HT-29 (cell line): ENCODE results near the gene CALM3. TPM values are rescaled to one million over a fixed set of nuclear protein-coding genes. Genes with fewer than 3 reads are reported as not detected.

ENCODE experiments used
- DNase-seq: peaks from one replicate; pipeline ENCODE4 v3.0.0-alpha.2; 2015; ENCODE audit warnings: low spot score
- total RNA-seq: library from RNA; depleted of rRNA; stranded (reverse); fragments of >200 nt; shearing (Covaris generic); gene quantifications from 2 replicates; pipeline ENCODE4 v1.2.3, GENCODE V29; 2014

Gene CALM3
- total RNA-seq, 1 experiment from 2014 or later = 264 TPM

DNA sequence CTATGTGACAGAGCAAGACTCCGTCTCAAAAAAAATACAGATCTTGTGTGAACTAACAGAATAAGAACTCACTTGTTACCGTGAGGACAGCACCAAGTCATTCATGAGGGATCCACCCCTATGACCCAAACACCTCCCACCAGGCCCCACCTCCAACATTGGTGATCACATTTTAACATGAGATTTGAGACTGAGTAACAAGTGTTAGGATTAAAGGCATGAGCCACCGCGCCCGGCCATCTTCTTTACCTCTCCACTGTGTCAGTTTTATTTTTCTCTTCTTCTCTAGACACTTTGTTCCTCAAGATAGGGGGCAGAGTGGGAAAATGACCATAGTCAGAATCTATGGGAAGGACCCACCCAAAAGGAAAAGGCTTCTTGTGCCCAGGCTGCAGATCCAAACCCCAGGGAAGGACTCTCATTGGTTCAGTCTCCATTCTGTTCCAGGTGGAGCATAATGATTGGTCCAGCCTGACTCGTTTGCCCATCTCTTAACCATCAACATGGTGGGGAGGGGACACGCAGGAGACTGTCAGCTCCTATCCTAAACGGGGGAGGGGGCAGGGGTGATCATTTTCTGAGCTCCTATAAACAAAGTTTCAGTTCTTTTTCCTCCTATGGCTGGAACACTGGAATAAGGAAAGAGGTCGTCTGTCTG lies 1.3 kb upstream of the CALM3 start:
- no peak for DNase-seq

- peak; percentile 100 for DNase-seq
Observed at GRCh38 chr19:46600384-46601317, 479 bp upstream of the CALM3 start.

GRCh38 chr19:46602392-46603194 lies 1.5 kb downstream of the CALM3 start:
- DNase-seq = peak; percentile 58

DNA sequence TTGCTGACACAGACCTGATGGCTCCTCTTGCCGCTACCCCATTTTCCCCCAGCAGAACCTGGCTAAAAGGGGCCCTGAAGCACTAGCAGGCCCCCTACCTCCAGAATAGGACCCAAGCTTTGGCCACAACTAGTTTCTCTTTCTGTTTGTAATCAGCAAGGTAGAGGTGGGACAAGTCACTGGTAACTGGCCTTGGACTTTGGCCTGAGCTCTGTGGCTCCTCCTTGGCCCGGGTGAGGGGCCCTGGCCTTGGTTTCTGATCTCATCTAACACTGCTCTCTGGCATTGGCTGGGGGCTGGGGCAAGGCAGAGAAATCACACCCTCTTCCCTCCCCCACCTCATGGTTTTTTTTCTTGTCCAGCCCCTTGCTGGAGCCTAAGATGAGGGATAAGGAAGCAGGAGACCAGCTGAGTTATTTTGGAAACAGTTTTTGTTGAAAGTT lies 2.1 kb downstream of the CALM3 start:
- peak; percentile 66 for DNase-seq

- DNase-seq = no peak
Observed at GRCh38 chr19:46603752-46604231, 2.7 kb downstream of the CALM3 start.

DNA sequence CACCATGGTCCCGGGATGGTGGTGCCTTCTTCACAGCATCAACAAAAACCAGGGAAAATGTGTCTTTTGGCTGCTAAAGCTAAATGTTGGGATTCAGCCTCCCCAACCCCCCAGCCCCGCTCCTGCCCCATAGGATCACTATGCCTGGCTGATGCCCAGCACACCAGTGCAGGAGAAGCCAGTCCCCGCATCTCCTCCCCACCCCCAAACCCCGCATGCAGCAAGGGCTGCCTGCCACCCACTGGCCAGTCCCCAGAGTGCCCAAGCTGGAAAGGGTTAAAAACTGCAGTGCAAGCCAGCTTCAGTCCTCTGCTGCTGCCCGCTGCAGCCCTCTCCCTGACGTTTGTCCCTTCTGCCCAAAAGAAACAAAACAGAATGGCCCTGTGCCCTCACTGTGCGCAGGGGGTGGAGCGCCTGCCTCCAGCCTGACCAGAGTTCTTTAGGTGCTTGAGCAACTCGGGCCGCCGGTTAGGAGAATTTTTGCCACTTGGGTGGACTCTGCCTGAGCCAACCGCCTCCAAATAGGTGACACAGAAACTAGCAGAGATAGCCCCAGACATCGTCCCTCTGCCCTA lies 3.7 kb downstream of the CALM3 start:
- DNase-seq = no peak

- no peak for DNase-seq
Observed at GRCh38 chr19:46605356-46605821, 4.3 kb downstream of the CALM3 start.

- no peak for DNase-seq
Observed at GRCh38 chr19:46606019-46606418, 4.9 kb downstream of the CALM3 start.

- no peak for DNase-seq
Observed at GRCh38 chr19:46606681-46607447, 5.7 kb downstream of the CALM3 start.

GRCh38 chr19:46607448-46607841 lies 6.3 kb downstream of the CALM3 start:
- no peak for DNase-seq

GRCh38 chr19:46608178-46608577 lies 7.0 kb downstream of the CALM3 start:
- DNase-seq = no peak

GRCh38 chr19:46608581-46609345 lies 7.6 kb downstream of the CALM3 start:
- no peak for DNase-seq

DNA sequence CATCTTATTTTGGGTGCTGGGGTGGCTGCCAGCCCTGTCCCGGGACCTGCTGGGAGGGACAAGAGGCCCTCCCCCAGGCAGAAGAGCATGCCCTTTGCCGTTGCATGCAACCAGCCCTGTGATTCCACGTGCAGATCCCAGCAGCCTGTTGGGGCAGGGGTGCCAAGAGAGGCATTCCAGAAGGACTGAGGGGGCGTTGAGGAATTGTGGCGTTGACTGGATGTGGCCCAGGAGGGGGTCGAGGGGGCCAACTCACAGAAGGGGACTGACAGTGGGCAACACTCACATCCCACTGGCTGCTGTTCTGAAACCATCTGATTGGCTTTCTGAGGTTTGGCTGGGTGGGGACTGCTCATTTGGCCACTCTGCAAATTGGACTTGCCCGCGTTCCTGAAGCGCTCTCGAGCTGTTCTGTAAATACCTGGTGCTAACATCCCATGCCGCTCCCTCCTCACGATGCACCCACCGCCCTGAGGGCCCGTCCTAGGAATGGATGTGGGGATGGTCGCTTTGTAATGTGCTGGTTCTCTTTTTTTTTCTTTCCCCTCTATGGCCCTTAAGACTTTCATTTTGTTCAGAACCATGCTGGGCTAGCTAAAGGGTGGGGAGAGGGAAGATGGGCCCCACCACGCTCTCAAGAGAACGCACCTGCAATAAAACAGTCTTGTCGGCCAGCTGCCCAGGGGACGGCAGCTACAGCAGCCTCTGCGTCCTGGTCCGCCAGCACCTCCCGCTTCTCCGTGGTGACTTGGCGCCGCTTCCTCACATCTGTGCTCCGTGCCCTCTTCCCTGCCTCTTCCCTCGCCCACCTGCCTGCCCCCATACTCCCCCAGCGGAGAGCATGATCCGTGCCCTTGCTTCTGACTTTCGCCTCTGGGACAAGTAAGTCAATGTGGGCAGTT lies 8.6 kb downstream of the CALM3 start:
- DNase-seq = no peak

GRCh38 chr19:46610413-46610775 lies 9.3 kb downstream of the CALM3 start:
- no peak for DNase-seq

DNA sequence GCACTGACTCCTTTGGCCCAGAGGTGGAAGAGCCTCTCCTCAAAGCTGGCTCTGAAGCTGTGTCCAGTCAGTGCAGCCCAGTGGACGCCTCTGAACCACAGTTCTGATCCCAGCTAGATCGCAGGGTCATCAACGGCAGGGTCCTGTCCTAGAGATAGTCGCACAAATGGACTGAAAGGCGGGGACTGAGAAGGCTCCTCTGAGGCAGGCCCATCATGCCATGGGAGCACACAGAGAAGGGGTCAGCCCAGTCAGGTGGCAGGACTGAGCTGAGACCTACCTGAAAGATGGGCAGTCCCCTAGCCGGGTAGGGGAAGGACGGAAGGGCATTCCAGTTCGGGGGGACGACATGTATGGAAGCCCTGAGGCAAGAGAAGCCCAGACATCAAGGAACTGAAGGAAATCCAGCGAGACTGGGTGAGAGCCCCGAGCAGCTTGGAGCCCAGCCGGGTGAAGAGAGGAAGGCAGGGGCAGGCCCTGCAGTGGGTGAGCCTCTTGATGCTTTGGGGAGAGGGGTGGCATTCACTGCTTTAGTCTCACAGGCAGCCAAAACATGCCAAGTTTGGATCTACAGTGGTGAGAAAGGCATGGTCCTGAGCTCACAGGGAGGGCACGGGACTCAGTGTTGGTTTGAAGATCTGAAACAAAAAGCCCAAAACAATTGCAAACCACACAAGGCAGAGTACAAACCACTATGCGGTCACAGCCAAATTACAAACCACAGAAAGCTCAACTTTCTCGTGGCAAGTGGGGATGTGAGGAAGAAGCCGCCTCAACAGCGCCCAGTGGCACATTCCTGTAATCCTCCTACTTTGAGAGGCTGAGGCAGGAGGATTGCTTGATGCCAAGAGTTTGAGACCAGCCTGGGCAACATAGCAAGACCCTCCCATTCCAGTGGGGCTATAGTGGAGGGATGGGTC lies 10.0 kb downstream of the CALM3 start:
- DNase-seq = no peak

DNA sequence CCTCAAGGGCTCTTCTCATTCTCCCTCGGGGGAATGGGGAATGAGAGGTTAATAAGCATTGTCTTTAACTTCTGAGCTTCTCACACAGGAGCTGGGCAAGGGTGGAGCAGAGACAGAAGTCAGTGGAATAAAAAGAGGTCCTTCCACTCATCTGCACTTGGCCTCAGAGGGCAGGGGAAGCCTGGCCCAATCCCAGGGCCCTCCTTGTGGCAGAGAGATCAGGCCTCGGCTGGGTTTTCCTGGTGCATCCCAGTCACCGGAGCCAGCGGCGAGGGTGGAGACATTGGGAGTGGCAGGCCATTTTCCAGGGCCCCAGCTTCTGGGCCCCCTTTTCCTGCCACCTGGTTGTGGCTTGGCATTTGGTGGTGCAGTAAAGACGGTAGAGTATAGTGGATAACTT lies 10.6 kb downstream of the CALM3 start:
- DNase-seq = no peak

DNA sequence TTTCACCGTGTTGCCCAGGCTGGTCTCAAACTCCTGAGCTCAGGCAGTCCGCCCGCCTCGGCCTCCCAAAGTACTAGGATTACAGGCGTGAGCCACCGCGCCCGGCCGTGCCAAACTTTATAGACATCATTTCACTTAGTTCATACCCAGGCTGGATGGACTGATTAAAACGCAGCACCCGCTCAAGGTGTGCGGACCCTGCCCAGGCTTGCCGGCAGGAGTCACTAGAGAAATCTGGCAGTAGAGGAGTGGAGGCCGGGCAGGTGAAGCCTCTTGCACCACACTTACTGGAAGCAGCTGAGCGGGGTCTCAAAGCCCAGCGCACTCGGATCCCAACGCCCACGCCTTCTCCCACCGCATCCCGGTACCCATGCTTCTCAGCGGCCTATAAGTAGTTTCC lies 12.4 kb downstream of the CALM3 start:
- no peak for DNase-seq
